OCI-LY3 (cell line): ENCODE measurements around the gene MYH6.

ENCODE experiments used
- EZH2phosphoT487 ChIP-seq: fragments of 200-600 bp; shearing (Covaris generic); IDR thresholded peaks from 2 replicates; pipeline ENCODE4 v1.6.1; 2018; ENCODE audit warnings: antibody characterized with exemption, mixed run types, low read depth
- TF ChIP-seq, protein P1 (sequence below): fragments of 200-600, 300-600 bp; sonication (generic); IDR thresholded peaks from 2 replicates; pipeline ENCODE4 v1.5.1; 2014; ENCODE audit warnings: antibody characterized with exemption, low read length, low read depth

DNA sequence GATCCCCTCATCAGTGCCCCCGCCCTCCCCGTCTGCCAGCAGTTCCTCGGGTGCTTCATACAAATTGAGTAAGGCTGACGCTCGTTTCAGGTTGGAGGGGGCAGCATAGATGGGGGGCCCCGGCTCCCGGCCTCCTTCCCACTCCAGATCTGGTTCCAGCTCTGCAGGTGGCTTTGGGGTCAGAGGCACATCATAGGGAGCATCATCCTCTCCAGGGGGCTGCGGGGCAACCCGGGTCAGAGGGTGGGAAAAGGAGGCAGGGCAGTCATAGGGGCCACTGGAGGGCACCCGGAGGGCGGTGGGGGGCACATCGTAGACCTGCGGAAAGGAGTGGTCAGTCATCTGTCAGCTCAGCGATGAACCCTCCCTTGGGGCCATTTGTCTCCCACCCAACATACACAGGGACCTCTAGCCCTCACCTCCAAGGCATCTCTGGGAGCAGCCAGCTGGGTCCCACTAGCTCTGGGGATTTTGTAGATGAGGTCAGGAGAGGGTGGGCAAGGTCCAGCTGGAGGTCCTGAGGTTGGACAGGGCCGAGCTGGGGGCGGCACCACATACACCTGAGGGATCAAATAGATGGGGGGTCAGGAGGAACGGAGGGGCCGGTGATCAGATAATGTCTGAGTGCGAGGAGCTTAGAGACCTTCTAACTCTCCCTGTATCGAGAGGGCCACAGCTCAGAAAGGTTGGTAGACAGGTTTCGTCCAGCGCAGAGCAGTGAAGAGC lies 48.2 kb downstream of the MYH6 start:
- TF ChIP-seq, protein P1, sequence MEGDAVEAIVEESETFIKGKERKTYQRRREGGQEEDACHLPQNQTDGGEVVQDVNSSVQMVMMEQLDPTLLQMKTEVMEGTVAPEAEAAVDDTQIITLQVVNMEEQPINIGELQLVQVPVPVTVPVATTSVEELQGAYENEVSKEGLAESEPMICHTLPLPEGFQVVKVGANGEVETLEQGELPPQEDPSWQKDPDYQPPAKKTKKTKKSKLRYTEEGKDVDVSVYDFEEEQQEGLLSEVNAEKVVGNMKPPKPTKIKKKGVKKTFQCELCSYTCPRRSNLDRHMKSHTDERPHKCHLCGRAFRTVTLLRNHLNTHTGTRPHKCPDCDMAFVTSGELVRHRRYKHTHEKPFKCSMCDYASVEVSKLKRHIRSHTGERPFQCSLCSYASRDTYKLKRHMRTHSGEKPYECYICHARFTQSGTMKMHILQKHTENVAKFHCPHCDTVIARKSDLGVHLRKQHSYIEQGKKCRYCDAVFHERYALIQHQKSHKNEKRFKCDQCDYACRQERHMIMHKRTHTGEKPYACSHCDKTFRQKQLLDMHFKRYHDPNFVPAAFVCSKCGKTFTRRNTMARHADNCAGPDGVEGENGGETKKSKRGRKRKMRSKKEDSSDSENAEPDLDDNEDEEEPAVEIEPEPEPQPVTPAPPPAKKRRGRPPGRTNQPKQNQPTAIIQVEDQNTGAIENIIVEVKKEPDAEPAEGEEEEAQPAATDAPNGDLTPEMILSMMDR = no peak
- no peak for TF ChIP-seq EZH2phosphoT487
